ENCODE measurements around the gene NBEA.
"Not testable (repeated sequence)": the region's sequence is repeated elsewhere in the genome, so short reads cannot be mapped to it uniquely, and the experiment has no call there.

NBEA gene

GRCh38 chr13:35093356-35093755 lies 151.3 kb downstream of the NBEA start:
- DNase-seq: no peak

- DNase-seq: not testable (repeated sequence)
Measured at GRCh38 chr13:35106771-35107170, 164.7 kb downstream of the NBEA start.

- DNase-seq: no peak
Measured at GRCh38 chr13:35107535-35107934, 165.5 kb downstream of the NBEA start.

- not testable (repeated sequence) for DNase-seq
Measured at GRCh38 chr13:35113612-35114011, 171.5 kb downstream of the NBEA start.

- no peak for DNase-seq
Measured at GRCh38 chr13:35127466-35127865, 185.4 kb downstream of the NBEA start.

GRCh38 chr13:35129500-35129899 lies 187.4 kb downstream of the NBEA start:
- DNase-seq: no peak

- DNase-seq: no peak
Measured at GRCh38 chr13:35131471-35131870, 189.4 kb downstream of the NBEA start.

GRCh38 chr13:35136585-35136984 lies 194.5 kb downstream of the NBEA start:
- no peak for DNase-seq

- no peak for DNase-seq
Measured at GRCh38 chr13:35139591-35139990, 197.5 kb downstream of the NBEA start.

- DNase-seq: no peak
Measured at GRCh38 chr13:35140321-35140720, 198.3 kb downstream of the NBEA start.

- DNase-seq: no peak
Measured at GRCh38 chr13:35140831-35141230, 198.8 kb downstream of the NBEA start.

- DNase-seq: no peak
Measured at GRCh38 chr13:35143123-35143522, 201.1 kb downstream of the NBEA start.

- DNase-seq: no peak
Measured at GRCh38 chr13:35144166-35144890, 202.3 kb downstream of the NBEA start.

- DNase-seq: no peak
Measured at GRCh38 chr13:35146686-35147085, 204.6 kb downstream of the NBEA start.

GRCh38 chr13:35157143-35157755 lies 215.2 kb downstream of the NBEA start:
- peak; percentile 19 for DNase-seq

- DNase-seq: no peak
Measured at GRCh38 chr13:35159041-35159440, 217.0 kb downstream of the NBEA start.

GRCh38 chr13:35160896-35161295 lies 218.8 kb downstream of the NBEA start:
- no peak for DNase-seq

GRCh38 chr13:35162420-35162819 lies 220.3 kb downstream of the NBEA start:
- no peak for DNase-seq

- DNase-seq: no peak
Measured at GRCh38 chr13:35163674-35164073, 221.6 kb downstream of the NBEA start.

GRCh38 chr13:35164324-35164932 lies 222.4 kb downstream of the NBEA start:
- DNase-seq: no peak

- no peak for DNase-seq
Measured at GRCh38 chr13:35165205-35165604, 223.1 kb downstream of the NBEA start.

GRCh38 chr13:35179494-35179893 lies 237.4 kb downstream of the NBEA start:
- DNase-seq: no peak

- no peak for DNase-seq
Measured at GRCh38 chr13:35179920-35180663, 238.0 kb downstream of the NBEA start.

- DNase-seq: no peak
Measured at GRCh38 chr13:35190241-35190640, 248.2 kb downstream of the NBEA start.

Data from CD4-positive, alpha-beta T cell treated with Interleukin-6 for 4 hours (primary cell).